Renal cortical epithelial cell (primary cell): ENCODE data around the gene RFLNA. TPM values are rescaled to one million over a fixed set of nuclear protein-coding genes. Genes with fewer than 3 reads are reported as not detected.
"Not testable (repeated sequence)": the region's sequence is repeated elsewhere in the genome, so short reads cannot be mapped to it uniquely, and the experiment has no call there.

Experiments used
- DNase-seq: peaks from one replicate; pipeline ENCODE4 v3.0.0-alpha.2; 2011; ENCODE audit warnings: low read depth
- total RNA-seq: library from RNA; depleted of rRNA; stranded (reverse); fragments of >200 nt; gene quantifications from 2 replicates; pipeline ENCODE4 v1.2.3, GENCODE V29; 2014

Gene RFLNA
- total RNA-seq, 1 donor from 2014 or later = 19.2 TPM

DNA sequence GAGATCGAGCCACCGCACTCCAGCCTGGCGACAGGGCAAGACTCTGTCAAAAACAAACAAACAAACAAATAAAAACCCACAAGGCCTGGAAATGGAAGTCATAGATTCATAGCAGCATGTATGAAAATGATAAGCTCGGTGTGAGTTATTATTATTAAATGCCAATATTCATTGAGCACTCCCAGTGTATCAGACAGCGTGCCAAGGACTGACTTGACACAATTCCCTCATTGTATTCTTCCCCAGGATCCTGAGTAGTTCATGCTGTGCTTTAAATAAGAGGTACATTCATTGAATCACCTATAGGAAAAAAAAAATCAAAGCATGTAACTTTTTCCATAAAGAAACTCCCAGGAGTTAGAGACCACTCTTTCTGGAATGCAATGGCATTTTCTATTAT lies 12.6 kb upstream of the RFLNA start:
- no peak for DNase-seq

DNA sequence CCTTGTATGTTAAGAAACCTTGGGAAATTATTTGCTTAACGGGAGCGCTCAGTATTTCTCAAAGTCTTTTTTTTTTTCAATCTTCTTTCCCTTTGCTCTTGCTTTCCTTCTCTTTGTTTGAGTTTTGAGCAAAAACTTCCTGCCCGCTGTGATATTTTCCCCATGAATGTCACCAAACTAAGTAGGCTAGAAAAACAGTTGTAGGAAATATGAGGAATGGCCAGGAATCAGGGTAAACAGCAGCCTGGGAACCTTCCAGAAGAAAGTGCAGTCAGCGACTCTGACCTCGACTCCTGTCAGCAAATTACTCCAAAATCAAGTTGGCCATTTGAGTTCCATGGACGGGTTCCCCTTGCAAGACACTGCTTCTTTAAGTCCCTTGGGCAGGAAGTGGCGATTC lies 11.6 kb upstream of the RFLNA start:
- DNase-seq = no peak

DNA sequence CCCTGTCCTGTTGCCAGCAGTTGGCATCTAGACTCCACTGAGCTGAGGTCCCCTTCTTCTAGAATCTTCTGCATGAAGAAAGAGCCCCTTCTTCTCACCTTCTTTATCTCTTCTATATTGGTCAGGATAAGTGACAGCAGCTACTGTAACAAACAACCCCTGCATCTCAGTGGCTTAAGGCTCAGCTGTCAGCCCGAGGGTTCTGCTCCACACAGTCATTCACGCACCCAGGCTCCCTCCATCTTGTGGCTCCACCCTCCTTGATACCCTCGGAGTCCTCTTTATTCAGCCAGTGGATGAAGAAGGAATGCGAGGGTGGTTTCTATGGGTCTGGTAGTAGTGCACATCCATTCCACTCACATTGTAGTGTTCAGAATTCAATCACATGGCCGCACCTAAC lies 10.5 kb upstream of the RFLNA start:
- DNase-seq = no peak

DNA sequence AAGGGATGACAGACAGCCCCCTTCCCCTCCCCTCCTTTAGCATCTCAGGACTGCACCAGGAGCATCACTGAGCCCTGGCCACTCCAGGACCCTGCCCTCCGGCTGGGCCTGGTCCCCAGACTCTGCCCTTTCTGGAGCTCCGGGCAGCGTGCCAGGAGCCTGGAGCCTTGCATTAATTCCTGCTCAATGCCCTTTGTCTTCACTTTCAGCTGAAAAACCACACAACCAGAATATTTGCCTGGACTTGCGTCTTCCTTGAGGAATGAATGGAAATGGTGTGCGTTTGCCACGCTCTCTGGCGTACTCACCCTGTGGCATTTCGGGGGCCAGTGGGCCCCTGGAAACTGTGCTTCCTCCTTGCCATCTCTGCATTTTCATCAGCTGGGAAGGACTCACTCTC lies 8.5 kb upstream of the RFLNA start:
- peak; percentile 50 for DNase-seq

GRCh38 chr12:124286971-124287370 lies 7.9 kb upstream of the RFLNA start:
- DNase-seq = no peak

DNA sequence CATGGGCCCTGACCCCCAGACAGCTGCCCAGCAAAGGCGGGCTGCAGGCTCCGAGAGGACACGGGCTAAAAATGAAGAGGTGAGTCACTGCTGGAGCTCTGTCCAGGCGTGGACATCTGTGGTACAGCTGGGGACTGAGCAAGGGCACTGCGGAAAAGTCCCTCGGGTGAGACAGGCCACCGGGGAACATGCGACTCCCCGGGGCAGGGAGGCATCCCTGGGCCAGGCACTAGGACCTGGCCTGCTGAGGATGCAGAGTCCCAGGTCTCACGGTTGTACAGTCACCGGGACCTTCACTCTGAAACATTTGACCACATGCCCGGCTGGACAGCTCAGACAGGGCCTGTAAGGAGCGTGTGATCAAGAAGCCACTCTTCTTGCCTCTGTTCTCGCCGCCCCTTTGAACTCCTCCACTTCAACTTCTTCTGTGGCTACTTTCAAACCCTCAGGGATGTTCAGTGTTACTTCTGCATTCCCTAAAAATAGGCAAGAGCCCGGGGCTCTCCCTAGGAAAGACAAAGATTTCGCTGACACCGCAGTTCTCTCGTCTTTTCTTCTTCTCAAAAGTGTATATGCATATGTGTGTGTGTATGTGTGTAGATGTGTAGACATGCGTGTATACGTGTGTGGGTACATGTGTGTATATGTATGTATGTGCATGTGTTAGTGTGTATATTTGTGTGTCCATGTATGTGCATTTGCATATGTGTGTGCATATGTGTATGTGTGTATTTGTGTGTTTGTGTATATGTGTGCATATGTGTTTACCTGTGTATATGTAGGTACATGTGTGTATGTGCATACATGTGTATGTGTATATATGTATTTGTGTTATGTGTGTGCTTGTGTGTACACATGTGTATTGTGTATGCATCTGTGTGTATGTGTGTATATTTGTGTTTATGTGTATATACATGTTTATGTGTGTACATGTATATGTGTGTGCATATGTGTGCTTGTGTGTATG lies 5.0 kb upstream of the RFLNA start:
- no peak for DNase-seq

DNA sequence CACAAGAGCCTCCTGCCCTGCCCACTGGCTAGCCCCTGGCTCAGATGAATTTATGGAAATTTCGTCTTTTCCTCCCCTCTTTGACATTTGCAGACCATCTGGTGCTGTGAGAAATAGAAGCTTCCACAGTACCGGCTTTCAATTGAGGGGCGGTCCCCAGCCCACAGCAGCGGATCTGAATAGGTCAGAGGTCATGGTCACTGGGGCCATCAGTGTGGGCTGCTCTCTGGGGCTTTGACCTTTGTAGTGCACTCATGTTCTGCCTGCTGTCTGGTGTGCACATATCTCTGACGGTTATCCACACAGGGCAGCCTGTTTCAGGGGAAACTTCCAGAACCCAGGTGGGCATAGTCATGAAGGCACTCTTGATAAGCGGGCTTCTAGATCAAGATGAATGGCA lies 2.5 kb upstream of the RFLNA start:
- no peak for DNase-seq

DNA sequence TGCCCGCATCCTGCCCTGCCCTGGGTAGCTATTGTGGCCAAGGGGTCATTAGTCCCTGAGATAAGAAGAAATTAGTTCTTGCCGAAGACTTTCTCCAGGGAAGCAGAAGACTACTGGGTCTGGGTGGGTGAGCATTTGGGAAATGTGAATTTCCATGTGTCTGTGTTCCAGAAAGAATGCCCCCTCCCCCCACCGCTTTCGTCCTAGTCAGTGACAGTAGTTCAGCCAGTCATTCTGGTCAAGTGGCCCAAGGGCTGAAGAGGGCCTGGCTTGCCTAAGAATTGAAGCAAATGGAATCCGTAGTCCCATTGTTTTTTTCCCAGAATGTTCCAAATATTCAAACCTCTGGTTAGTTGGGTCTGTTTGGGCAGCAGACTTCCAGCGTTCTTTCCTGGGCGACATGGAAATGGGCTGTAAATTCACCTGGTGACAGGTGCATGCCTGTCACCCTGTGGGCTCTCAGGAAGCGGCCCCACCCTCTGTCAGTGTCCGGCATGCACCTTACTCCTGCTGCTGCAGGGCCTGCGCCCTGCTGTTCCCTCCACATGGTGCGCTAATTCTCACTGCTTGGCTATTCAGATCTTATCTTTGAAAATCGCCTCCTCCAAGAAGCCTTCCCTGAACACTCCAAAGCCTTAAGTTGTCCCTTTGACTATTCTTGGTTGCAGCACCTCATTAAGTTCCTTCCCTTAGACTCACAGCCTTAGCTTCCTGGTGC lies 1.4 kb upstream of the RFLNA start:
- DNase-seq = no peak

- DNase-seq = no peak
Measured at GRCh38 chr12:124295431-124296058, 652 bp downstream of the RFLNA start.

GRCh38 chr12:124296295-124296915 lies 1.5 kb downstream of the RFLNA start:
- DNase-seq = no peak

DNA sequence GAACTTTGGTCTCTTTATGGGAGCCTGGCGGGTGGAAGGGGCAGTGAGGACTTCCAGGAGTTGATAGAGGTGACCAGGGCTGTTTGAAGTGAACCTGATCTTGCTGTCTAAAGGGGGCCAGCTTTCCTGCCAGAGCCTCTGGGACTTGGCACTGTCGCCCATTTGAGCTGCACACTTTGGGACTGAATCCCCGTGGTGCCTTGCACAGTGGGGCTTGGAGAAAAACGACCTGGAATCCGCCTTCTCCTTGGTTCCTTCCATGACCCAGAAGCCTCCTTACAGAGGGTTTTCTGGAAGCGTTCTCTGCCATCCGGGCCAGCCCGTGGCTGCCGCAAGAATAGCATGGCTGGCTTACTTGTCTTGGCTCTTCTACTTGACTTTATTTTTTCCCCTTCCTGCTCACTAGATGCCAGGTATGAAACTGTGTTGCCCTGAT lies 2.0 kb downstream of the RFLNA start:
- no peak for DNase-seq

GRCh38 chr12:124297389-124297788 lies 2.5 kb downstream of the RFLNA start:
- no peak for DNase-seq

DNA sequence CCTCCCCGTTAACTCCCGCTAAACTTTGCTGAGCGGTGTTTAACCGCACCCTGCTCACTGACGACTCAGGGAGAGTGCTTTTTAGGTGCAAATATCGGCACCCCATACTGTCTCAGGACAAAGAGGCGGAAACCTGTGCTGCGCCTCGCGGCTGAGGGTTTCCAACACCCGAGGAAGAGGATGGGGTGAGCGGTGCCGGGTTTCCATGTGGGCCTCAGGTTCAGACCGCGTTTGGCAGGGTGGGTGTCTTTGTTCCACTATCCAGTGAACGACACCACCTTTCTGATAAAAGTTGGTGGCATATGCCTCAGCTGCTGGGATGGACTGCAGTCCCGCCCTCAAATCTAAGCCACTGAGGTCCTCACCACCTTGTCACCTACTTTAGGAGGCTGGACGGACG lies 3.0 kb downstream of the RFLNA start:
- no peak for DNase-seq

DNA sequence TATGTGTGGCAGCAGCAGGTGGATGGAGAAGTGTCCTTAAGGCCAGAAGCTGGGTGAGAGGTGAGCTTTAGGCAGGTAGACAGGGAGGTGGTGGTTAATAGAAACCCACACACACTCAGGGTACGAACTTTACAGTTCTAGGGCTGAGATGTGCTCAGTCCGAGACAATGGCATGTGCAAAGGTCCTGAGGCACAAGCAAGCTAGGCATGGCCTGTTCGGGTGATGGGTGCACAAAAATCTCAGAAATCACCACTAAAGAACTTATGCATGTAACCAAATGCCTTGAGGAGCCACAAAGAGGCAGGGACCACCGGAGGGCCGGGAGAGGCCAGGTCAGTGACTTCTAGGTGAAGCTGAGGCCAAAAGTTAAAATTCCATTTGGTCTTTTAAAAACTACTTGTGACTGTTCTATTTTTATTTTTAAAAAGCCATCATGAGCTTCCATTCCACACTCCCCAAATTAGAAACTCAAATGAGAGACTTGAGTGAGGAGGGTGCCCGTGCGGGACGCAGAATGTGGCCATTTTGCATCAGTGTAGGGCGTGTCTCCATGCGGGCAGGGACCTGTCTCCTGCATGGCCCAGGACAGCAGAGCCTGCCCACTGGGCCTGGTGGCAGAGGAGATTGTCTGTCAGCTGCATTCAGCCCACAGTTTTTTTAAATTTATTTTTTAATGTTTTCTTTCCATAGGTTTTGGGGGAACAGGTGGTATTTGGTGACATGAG lies 4.0 kb downstream of the RFLNA start:
- DNase-seq = no peak

DNA sequence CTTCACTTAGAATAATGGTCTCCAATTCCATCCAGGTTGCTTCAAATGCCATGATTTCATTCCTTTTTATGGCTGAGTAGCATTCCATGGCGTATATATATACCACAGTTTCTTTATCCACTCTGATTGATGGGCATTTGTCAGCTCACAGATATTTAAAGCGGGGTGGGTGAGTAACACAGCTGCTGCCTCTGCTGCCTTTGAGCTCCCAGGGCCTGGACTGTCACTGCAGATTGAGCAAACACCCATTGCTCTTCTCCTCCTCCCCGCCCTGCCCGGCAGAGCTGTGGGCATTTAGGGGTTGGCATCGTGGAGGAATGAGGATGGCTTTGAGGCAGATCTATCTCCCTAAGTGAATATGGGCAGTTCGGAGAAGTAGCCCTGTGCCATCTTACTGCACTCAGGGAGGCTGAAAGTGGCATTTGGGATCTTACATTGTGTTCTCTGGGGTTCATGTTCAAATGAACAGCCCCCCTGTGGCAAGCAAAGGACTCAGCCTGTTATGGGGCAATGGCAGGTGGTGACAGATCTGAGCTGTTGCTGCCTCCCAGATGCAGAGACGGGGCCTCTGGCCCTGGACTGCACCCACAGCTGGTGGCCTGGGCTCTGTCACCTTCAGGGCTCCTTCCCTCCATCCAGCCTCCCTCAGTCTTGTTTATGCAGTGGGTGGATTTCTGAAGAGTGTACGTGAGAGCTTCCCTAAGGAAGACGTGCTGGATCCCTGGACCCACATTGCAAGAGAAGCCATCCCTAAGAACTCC lies 4.9 kb downstream of the RFLNA start:
- no peak for DNase-seq

- DNase-seq = not testable (repeated sequence)
Measured at GRCh38 chr12:124300657-124301056, 5.8 kb downstream of the RFLNA start.

GRCh38 chr12:124301084-124301654 lies 6.3 kb downstream of the RFLNA start:
- DNase-seq = no peak

DNA sequence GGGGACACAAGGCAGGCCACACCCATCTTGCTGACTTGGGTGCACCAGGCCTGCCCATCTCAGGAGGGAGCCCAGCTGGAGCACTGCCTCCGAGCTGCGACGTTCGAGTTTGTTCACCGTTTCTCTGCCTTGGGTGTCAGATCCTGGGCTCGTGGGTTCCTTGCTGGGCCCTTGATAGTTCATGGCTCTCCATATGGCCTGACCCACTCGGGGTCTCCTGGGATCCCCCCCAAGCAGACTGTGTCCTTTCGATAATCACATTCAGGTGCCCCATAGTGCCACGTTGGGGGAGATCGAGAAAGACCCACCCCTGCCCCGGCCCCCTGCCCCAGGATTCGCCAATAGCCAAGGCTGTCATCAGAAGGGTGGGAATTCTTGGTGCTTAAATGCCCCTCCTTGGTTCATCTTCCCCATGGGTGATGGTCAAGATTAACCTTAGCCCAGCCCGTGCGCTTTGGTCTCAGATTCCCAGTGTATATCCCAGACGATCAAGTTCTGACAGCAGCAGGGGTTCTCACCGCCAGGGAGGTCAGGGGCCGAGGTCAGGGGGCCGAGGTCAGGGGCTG lies 7.4 kb downstream of the RFLNA start:
- DNase-seq = no peak

GRCh38 chr12:124302807-124303578 lies 8.1 kb downstream of the RFLNA start:
- DNase-seq = no peak
